ENCODE measurements around the gene MYOD1.
A peak's percentile ranks its signal among the peaks of the same experiment; 100 is the strongest.

The MYOD1 gene

GRCh38 chr11:17751558-17751957 lies 32.2 kb downstream of the MYOD1 start:
- DNase-seq = no peak

DNA sequence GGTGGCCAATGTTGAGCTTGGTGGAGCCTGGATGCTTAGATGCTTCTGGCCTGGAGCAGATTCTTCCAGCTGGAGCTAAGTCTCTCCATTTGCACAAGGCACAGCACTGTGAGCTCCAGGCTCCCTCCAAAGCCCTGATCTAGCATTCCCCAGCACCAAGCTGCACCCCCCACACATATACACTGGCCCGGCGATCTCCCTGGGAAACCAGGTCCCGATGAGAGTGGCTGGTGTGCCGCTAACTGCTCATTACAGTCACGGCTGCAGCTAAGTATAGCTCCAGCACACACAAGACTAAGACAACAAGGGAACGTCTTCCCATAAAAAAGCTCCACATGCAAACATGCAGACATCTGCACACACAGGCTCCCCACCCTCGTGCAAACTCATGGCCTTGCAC lies 32.8 kb downstream of the MYOD1 start:
- DNase-seq = no peak

- no peak for DNase-seq
Observed at GRCh38 chr11:17753153-17753552, 33.8 kb downstream of the MYOD1 start.

DNA sequence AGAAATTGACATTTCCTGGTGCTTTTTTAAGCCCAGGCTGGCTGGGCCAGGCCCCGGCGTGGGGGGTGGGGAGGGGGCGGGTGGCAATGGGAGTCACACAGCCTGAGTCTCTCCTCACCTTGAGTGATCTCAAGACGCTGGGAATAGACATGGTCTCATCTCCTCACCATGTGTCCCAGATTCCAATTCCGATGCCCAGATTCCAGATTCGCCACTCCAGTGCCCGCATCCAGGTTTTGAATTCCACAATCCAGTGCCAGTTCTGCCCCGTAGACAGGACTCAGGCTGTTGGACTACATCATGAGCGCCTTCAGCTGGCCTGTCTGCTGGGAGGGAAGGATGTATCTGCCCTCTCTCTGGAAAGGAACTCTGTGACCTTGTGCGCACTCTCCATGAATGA lies 34.3 kb downstream of the MYOD1 start:
- no peak for DNase-seq

GRCh38 chr11:17755891-17756290 lies 36.5 kb downstream of the MYOD1 start:
- DNase-seq = no peak

- DNase-seq = peak; percentile 48
Observed at GRCh38 chr11:17760102-17761029, 41.0 kb downstream of the MYOD1 start.

DNA sequence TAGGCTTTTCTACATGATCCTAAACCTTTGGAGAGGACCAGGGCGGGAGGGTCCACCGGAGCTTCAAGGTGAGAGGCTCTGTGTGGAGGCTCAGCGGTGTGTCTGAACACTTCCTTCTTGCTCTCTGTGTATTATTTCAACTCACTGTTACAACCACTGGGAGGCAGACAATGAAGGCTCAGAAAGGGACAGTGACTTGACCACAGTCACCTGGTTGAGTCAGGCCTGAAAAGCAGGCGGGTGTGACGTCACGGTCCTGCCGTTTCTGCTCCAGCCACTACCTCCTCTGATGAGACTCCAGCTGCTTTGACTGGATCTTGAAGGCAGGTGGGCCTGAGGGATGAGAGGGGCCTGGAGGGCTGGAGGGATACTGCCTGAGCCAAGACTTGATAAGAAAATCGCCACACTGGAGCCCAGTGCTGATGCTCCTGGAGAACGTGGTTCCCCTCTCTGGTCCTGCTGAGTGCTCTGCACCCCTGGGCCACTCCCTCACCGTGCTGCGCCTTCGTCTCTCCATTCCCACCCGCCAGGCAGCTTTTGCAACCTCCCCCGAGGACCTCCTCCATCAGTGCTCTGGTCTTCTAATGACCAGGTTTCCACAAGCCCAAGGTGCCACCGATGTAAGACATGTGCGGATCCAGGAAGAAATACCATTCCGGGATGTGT lies 43.1 kb downstream of the MYOD1 start:
- DNase-seq = no peak

DNA sequence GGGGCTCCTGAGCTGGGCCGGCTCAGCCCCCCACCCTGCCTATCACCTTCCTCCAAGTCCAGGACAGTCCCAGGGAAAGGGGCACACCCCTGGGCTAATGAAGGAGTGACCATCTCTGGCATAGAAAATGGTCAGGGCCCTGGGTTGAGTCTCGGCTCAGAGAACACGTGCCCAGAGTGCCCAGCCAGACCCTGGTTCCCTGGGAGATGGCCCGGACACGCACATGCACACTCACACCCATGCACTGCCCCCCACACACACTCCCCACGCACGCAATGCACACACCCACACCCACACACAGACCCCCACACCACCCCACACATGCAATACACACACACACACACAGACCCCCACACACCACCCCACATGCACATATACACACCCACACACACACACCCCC lies 43.9 kb downstream of the MYOD1 start:
- no peak for DNase-seq

- DNase-seq = no peak
Observed at GRCh38 chr11:17763703-17764102, 44.3 kb downstream of the MYOD1 start.

DNA sequence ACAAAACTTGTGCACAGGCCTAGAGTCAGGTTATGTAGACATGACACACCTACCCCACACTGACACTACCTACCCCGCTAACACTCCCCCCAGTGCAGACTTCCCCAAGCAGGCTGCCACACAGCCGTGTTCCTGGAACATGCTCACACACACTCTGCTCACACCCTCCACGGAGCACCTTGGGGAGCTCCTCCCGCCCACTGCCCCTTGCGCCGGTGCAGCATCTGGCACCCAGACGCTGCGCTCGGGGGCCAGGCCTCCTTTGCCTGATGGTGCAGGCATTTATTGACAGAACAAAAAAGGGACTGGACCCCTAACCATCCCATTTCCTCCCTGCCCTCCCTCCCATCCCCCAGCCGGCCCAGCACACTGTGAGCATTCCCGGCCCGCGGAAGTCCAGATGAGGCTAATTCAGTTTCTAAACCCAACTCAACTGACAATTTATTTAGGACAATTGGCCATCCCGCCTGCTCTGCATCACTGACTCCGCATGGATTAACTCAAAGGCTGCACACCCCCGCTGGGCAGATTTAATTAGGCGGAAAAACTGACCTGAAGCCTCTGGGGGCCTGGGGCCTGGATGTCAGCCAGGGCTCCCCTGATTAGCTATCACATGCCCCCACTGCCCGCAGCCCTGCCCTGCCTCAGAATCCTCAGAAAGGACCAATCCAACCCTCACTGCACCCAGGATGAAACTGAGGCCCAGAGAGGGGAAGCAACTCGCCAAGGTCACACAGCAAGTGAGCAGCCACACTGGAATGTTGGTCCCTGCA lies 45.3 kb downstream of the MYOD1 start:
- no peak for DNase-seq

- DNase-seq = no peak
Observed at GRCh38 chr11:17765356-17766072, 46.1 kb downstream of the MYOD1 start.

DNA sequence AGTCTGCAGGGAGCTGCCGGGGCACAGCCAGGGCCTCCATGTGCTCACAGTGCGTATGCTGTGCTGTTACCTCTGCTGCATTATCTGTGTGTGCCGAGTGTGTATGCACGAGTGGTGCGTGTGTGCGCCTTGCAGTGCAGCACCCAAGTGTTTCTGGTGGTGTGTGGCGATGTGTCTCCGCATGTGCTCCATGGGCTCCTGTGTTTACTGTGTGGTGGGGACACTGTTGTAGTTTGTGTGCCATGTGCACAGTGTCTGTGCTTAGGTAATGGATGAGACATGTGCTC lies 46.6 kb downstream of the MYOD1 start:
- no peak for DNase-seq

GRCh38 chr11:17766590-17766989 lies 47.2 kb downstream of the MYOD1 start:
- no peak for DNase-seq

- no peak for DNase-seq
Observed at GRCh38 chr11:17767301-17767885, 48.0 kb downstream of the MYOD1 start.

- no peak for DNase-seq
Observed at GRCh38 chr11:17767914-17768313, 48.5 kb downstream of the MYOD1 start.

DNA sequence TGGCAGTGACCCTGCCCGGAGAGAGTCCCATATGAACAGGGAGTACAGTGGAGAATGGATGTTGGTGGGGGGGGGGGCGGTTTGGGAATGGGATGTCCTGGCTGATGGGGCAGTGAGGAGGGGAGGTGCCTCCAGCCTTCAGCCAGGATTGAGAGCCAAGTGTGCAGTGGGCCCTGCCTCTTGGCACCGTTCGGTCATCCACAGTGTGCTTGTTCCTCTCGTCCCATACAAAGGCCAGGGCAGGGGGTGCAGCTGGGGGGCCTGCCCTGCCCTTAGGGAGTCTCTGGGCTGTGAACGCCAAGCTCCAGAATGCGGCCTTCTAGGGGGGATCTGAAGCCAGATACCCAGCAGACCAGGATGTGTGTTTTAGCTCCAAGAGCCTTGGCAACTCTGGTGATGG lies 49.2 kb downstream of the MYOD1 start:
- no peak for DNase-seq

DNA sequence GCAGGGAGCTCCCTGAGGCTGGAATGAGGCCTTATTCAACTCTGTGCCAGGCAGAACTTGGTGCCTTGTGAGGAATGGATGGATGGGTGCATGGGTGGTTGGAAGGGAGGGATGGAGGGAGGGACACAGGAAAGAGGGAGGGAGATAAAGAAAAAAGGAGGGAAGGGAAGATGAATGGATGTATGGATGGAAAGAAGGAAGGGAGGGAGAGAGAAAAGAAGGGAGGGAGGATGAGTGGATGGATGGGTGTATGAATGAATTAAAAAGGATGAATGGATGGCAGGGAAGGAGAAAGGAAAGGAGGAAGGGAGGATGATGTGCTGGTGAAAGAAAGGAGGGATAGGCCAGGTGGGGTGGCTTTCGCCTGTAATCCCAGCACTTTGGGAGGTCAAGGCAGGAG lies 49.8 kb downstream of the MYOD1 start:
- no peak for DNase-seq

DNA sequence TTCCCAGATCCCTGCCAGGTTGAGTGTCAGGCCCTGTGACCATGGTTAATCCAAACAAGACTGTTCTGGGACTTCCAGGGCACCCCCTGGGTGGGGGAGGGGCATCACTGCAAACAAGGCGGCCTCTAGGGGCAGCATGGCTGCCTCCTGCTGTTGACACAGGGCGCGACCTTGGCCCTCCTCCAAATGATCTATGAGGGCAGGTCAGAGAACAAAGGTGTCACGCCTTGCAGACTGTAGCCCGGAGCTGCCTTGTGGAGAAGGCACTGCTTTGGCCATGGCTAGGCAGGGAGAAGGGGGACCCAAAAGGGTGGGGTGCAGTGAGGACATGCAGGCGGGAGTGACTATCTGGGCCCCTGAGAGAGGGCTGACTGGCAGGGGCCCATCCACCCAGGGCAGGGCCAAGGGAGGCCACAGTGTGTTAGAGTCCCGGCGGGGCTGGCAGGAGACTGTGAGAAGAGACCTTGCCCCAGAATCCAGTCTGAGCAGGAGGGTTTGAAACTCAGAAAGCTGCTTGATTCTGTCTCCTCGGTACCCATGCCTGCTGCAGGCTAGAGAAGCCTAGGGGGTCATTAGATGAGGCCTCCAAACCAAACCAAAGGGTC lies 50.8 kb downstream of the MYOD1 start:
- DNase-seq = no peak

GRCh38 chr11:17770917-17771316 lies 51.5 kb downstream of the MYOD1 start:
- DNase-seq = no peak

DNA sequence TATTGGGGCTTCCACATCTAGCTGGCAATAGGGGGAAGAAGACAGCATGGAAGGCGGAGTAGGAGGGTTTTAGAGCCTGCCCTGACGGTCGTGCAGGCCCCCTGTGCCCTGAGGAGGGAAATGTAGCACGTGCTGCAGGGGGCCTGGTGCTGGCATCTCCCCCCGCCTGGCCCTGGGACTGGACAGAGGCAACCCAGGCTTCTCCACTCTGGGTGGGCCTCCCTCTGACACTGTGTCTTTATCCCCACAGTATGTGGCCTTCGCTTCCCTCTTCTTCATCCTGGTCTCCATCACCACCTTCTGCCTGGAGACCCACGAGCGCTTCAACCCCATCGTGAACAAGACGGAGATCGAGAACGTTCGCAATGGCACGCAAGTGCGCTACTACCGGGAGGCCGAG lies 52.0 kb downstream of the MYOD1 start:
- no peak for DNase-seq
